HL-60/S4 treated with phorbol 12-myristate 13-acetate at 8.2 ng/mL for 4 days and 3 days (cell line): Measurements from ENCODE around the gene HAPLN3.

Source experiments
- in situ Hi-C: fragments of 300-500 bp; cut with MboI; formaldehyde crosslinking; loops from 2 replicates; pipeline ENCODE4 v1.15.0; 2022; ENCODE audit warnings: low sequenced_read_pairs

Gene HAPLN3

GRCh38 chr15:88897456-88898194 is 2.3 kb upstream of the HAPLN3 start:
- in situ Hi-C loops = no loop called here

GRCh38 chr15:88897142-88897455 is 1.8 kb upstream of the HAPLN3 start:
- in situ Hi-C loops = no loop called here

- in situ Hi-C loops = no loop called here
These were observed 1.1 kb upstream of the HAPLN3 start for GRCh38 chr15:88896333-88897033.

- in situ Hi-C loops = no loop called here
These were observed 961 bp downstream of the HAPLN3 start for GRCh38 chr15:88894348-88894818.

- in situ Hi-C loops = no loop called here
These were observed 3.6 kb downstream of the HAPLN3 start for GRCh38 chr15:88891540-88892254.

- in situ Hi-C loops = no loop called here
These were observed 4.8 kb downstream of the HAPLN3 start for GRCh38 chr15:88890495-88890894.

GRCh38 chr15:88888719-88889118 is 6.6 kb downstream of the HAPLN3 start:
- in situ Hi-C loops = no loop called here

- in situ Hi-C loops = no loop called here
These were observed 8.2 kb downstream of the HAPLN3 start for GRCh38 chr15:88887068-88887580.

- in situ Hi-C loops = no loop called here
These were observed 12.6 kb downstream of the HAPLN3 start for GRCh38 chr15:88882785-88883184.

- in situ Hi-C loops = no loop called here
These were observed 13.6 kb downstream of the HAPLN3 start for GRCh38 chr15:88881775-88882174.

- in situ Hi-C loops = no loop called here
These were observed 14.2 kb downstream of the HAPLN3 start for GRCh38 chr15:88880944-88881740.

- in situ Hi-C loops = no loop called here
These were observed 16.6 kb downstream of the HAPLN3 start for GRCh38 chr15:88878720-88879184.

- in situ Hi-C loops = no loop called here
These were observed 17.4 kb downstream of the HAPLN3 start for GRCh38 chr15:88877906-88878305.

GRCh38 chr15:88877415-88877814 is 17.9 kb downstream of the HAPLN3 start:
- in situ Hi-C loops = no loop called here

- in situ Hi-C loops = no loop called here
These were observed 18.8 kb downstream of the HAPLN3 start for GRCh38 chr15:88876573-88876972.

GRCh38 chr15:88874684-88875083 is 20.7 kb downstream of the HAPLN3 start:
- in situ Hi-C loops = no loop called here

GRCh38 chr15:88874275-88874674 is 21.1 kb downstream of the HAPLN3 start:
- in situ Hi-C loops = no loop called here

- in situ Hi-C loops = no loop called here
These were observed 21.6 kb downstream of the HAPLN3 start for GRCh38 chr15:88873786-88874185.

- in situ Hi-C loops = no loop called here
These were observed 22.6 kb downstream of the HAPLN3 start for GRCh38 chr15:88872706-88873105.

- in situ Hi-C loops = no loop called here
These were observed 23.2 kb downstream of the HAPLN3 start for GRCh38 chr15:88872106-88872505.

- in situ Hi-C loops = no loop called here
These were observed 24.0 kb downstream of the HAPLN3 start for GRCh38 chr15:88871313-88871712.
